Rectal smooth muscle tissue (tissue), 1 donor: Measurements from ENCODE around the gene EDRF1.

Experiments
- H3K27ac ChIP-seq: one replicate; pipeline ENCODE4 v1.7.0; 2013; ENCODE audit warnings: low read depth, low read length, inconsistent platforms
- H3K27me3 ChIP-seq: one replicate; pipeline ENCODE4 v1.7.0; 2013; ENCODE audit warnings: low read length; ENCODE audit not compliant: control insufficient read depth, insufficient read depth
- H3K36me3 ChIP-seq: one replicate; pipeline ENCODE4 v1.7.0; 2013; ENCODE audit warnings: low read length; ENCODE audit not compliant: control insufficient read depth, insufficient read depth
- H3K4me1 ChIP-seq: one replicate; pipeline ENCODE4 v1.7.0; 2013; ENCODE audit warnings: low read length; ENCODE audit not compliant: control insufficient read depth, insufficient read depth
- H3K4me3 ChIP-seq: one replicate; pipeline ENCODE4 v1.7.0; 2013; ENCODE audit warnings: low read length
- H3K9ac ChIP-seq: one replicate; pipeline ENCODE4 v1.7.0; 2013; ENCODE audit warnings: low read length

The EDRF1 gene

DNA sequence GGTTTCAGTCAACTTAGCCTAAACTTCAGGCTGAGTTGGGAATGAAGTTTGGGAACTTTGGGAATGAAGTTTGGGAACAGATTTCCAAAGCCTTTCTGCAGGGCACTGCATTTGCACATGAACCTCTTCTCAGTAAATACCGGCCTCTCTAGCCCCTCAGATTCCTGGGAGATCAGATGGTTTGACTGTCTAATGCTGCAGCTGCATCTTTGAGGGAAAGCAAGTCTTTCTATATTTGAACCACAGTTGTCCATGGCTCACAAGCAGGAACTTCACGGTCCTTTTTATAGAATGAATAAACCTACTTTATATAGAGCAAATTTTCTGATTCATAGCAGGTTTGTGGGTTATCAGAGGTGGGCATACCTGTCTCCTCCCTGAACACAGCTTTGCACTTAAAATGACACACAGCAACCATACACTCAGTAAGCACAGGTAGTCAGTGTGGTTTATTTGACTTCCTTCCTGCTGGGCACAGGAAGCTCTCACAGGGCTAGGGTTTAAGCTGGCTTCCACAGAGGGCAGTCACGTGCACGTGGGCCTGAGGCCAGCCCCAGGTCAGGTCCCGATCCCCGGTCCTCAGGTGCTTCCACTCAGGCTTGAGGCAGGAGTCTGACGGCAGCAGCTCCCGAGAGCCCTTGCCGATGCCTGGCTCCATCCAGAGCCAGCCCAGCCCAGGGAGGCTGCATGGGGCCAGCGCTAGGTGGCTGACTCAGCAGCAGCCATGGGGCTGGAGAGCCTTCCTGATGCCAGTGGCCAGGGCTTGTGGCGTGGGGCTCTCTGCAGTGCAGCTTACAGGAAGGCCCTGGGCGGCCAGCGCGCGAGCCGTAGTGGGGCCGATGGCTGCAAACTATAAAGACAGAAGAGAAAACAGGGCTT is 68.9 kb downstream of the EDRF1 start:
- Histone ChIP-seq H3K9ac (no peak overlapping the region), H3K27me3 (no peaks in the 10 kb centered on the region), H3K36me3 (peaks cover 14% of the 10 kb centered on the region), H3K27ac (no peak overlapping the region), H3K4me1 (no peaks in the 10 kb centered on the region), H3K4me3 (no peak overlapping the region)

DNA sequence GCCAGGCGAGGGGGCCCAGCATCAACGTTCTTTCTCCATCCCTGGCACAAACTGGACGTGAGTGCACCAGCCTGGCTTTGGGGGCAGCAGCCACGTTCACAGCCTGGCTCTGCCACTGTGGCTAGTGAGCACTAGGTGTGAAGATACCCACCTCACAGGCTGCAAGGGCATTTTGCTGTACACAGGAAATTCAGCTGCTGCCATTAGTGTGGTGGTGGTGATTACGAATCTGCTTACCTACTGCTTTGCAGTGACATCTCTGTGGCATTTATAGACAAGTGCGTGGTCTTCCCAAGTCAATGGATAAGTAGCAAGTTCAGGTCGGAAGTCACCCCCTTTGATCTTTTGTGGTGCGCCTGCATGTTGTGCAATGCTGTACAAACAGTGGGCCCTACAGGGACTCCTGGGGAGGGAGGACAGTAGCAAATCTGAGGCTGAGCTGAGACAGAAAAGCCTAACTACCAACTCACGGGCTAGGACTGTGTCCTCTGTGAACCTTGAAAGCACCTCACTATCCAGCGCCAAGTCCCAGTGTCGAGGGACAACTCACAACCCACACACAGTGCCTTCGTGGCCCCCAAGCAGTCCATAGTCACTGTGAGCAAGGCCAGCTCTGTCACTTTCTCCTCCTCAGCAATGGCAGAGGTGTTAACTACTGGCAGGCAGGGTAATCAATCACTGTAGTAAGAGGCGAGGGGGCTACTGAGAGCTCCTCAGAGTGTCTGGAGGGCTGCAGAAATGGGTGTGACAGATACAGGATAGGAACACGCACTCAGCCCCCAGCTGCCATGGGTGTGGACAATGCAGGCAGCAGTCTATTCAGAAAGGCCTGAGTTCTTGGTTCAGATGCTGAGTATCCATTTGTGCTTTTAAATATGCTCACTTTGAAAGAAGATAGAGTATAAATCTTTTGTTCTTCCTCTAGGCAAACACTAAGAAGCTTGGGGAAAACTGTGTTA is 73.1 kb downstream of the EDRF1 start:
- Histone ChIP-seq H3K36me3 (peaks cover 20% of the 10 kb centered on the region), H3K4me1 (no peaks in the 10 kb centered on the region), H3K27me3 (no peaks in the 10 kb centered on the region), H3K4me3 (no peak overlapping the region), H3K9ac (no peak overlapping the region), H3K27ac (no peak overlapping the region)

DNA sequence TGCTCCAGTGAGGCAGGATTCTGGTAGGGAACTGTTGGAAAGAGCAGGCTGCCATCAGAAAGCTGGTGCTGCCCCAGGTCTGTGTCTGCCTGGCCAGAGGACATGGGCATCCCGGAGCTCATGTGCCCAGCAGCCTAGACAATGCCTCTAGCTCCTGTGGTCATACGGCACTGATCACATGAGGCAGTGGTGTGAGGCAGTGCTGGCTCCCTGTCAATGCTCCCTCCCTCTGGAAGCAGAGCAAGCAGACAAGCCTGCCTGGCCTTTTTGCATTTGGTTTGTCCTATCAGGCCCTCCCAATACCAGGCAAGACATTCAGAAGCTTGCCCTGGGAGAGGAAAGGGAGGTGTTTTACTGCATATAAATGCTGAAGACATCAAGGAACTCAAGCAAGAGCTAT is 75.6 kb downstream of the EDRF1 start:
- Histone ChIP-seq H3K27ac (no peak overlapping the region), H3K4me3 (no peak overlapping the region)

DNA sequence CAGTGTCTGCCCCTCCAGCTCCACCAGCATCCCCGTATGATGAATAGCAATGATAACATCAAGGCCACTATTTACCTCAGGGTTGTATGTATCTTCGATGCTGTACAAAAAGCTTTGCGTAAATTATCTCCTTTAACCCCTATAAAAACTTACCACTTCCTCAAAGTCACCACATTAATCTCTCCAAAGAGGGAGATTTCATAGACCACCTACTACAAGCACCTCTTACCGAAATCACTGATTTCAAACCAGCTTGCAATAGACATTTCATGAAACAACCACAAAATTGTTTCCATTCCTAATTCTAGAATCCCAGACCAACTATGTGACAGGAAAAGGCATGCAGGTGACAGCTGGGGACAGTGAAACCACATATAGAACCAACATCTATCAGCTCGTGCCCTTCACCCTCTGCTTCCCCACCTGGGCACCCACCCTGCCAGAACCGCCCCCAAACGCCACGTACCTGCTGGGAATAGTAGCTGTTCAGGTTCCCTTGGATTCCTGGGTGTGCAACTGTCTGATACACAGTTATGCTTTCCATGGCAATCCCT is 76.2 kb downstream of the EDRF1 start:
- Histone ChIP-seq H3K36me3 (peaks cover 15% of the 10 kb centered on the region), H3K9ac (no peak overlapping the region), H3K27ac (no peak overlapping the region), H3K27me3 (no peaks in the 10 kb centered on the region), H3K4me3 (no peak overlapping the region), H3K4me1 (no peaks in the 10 kb centered on the region)

More for the DNA sequence above, 75.6 kb downstream of the EDRF1 start:
- Histone ChIP-seq H3K4me1 (no peaks in the 10 kb centered on the region), H3K36me3 (peaks cover 15% of the 10 kb centered on the region), H3K9ac (no peak overlapping the region), H3K27me3 (no peaks in the 10 kb centered on the region)

- Histone ChIP-seq H3K9ac (no peak overlapping the region), H3K36me3 (peaks cover 11% of the 10 kb centered on the region), H3K27ac (no peak overlapping the region), H3K4me3 (no peak overlapping the region), H3K27me3 (no peaks in the 10 kb centered on the region), H3K4me1 (no peaks in the 10 kb centered on the region)
These were observed 77.9 kb downstream of the EDRF1 start for GRCh38 chr10:125797424-125797823.

- H3K4me1 ChIP-seq = no peaks in the 10 kb centered on the region
- H3K36me3 ChIP-seq = peaks cover 6% of the 10 kb centered on the region
- H3K4me3 ChIP-seq = no peak overlapping the region
- no peak overlapping the region for H3K27ac ChIP-seq
- no peaks in the 10 kb centered on the region for H3K27me3 ChIP-seq
- no peak overlapping the region for H3K9ac ChIP-seq
These were observed 78.6 kb downstream of the EDRF1 start for GRCh38 chr10:125797994-125798662.

DNA sequence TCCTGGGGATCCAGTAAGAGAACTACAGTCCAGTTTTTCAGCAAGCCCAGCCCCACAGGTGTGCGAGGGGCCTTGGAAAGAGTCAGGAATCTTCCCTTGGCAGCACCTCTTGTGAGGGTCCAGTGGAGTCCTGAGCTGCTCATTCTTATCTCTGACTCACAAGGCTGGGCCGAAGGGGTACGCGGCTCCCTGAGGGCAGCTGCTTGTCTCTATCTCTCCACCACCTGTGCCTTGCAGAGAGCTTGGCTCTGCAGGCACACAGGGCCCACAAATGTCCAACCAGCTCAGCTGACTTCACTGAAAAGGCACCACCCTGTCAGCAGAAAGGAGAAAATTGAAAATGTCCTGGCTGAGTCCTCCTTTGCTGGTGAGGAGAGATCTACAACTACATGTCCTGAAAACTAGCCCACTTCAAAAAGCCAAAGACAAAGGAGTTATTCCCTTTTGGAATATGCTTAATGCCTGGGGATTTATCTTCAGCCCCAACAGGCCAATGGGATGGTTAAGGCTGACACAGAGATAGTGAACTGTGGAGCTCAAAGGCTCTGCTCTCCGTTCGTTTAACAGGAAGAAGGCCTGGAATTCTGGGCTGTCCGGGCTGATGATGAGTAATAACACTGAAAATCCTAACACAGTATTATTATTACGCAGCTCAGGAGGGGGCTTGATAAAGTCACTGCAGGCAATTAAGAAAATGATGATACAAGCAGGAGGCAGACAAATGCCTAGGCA is 80.1 kb downstream of the EDRF1 start:
- no peaks in the 10 kb centered on the region for H3K4me1 ChIP-seq
- H3K4me3 ChIP-seq = no peak overlapping the region
- peaks cover 6% of the 10 kb centered on the region for H3K36me3 ChIP-seq
- no peak overlapping the region for H3K9ac ChIP-seq
- H3K27me3 ChIP-seq = no peaks in the 10 kb centered on the region
- no peak overlapping the region for H3K27ac ChIP-seq

DNA sequence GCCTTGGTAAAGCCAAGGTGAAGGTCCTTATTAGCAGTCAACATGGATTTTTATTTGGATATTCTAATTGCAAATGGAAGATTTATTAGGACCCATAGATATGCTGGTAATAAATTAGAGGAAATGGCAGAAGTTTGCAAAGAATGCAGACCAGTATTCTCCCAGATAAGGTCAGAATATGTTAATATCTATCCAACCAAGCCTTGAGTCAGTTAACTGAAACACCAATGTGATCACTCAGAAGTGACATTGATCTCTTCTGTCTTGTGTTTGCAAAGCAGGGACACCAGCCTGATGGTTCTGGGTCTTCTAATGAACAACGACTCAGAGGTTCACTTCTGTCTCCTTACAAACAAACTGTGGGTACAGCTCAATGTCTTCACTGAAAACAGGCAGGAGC is 82.1 kb downstream of the EDRF1 start:
- H3K36me3 ChIP-seq = peaks cover under 1% of the 10 kb centered on the region
- no peaks in the 10 kb centered on the region for H3K27me3 ChIP-seq
- H3K27ac ChIP-seq = no peak overlapping the region
- H3K9ac ChIP-seq = no peak overlapping the region
- H3K4me3 ChIP-seq = no peak overlapping the region
- H3K4me1 ChIP-seq = no peaks in the 10 kb centered on the region

DNA sequence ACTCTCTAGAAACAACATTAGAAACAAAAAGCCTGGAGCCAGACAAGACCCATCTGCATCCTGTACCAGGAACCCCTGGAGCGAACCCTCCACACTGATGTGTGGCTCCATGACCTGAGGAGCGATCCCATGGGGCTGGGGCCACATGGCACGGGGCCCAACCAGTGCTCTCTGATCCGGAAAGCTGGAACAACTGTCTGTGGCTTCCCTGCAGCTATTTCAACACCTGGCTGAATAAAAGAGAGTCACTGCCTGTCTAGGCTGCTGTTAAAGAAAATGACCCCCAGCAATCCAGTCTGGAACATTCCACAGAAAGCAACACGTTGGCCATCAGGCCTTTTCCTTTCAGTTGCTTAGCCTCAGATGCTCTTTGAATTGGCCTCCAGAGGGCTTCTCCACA is 82.6 kb downstream of the EDRF1 start:
- Histone ChIP-seq H3K27me3 (no peaks in the 10 kb centered on the region), H3K36me3 (peaks cover 4% of the 10 kb centered on the region), H3K9ac (no peak overlapping the region), H3K4me3 (no peak overlapping the region), H3K27ac (no peak overlapping the region), H3K4me1 (no peaks in the 10 kb centered on the region)

GRCh38 chr10:125802739-125803138 is 83.2 kb downstream of the EDRF1 start:
- H3K36me3 ChIP-seq = peaks cover 5% of the 10 kb centered on the region

GRCh38 chr10:125808047-125808446 is 88.5 kb downstream of the EDRF1 start:
- Histone ChIP-seq H3K9ac (no peak overlapping the region), H3K4me3 (no peak overlapping the region), H3K36me3 (peaks cover 14% of the 10 kb centered on the region), H3K4me1 (no peaks in the 10 kb centered on the region), H3K27me3 (no peaks in the 10 kb centered on the region), H3K27ac (no peak overlapping the region)

More at GRCh38 chr10:125802739-125803138, 83.2 kb downstream of the EDRF1 start:
- no peaks in the 10 kb centered on the region for H3K4me1 ChIP-seq
- no peak overlapping the region for H3K9ac ChIP-seq
- H3K4me3 ChIP-seq = no peak overlapping the region
- H3K27ac ChIP-seq = no peak overlapping the region
- no peaks in the 10 kb centered on the region for H3K27me3 ChIP-seq
